Psoas muscle (tissue), 8 donors: ENCODE measurements around the gene HUNK. TPM values are rescaled to one million over a fixed set of nuclear protein-coding genes. Genes with fewer than 3 reads are reported as not detected.

Source experiments
- ATAC-seq, 4 donors: fragments of 200-7000 bp; cut with Tn5 transposase; one replicate each; pipeline ENCODE4 v1.9.1; 2020; ENCODE audit warnings: moderate library complexity in 3 of 4, mild to moderate bottlenecking in 2 of 4
- DNase-seq, 2 donors: peaks; one replicate each; pipeline ENCODE4 v3.0.0-alpha.2; 2020
- H3K27ac ChIP-seq: fragments of 200-600 bp; one replicate; pipeline ENCODE4 v1.8.0; 2022
- H3K27me3 ChIP-seq, 3 donors: fragments of 200-600 bp in 1 of 3; one replicate each; pipeline versions ENCODE4 v1.6.1 to v1.8.0; 2013 to 2022; ENCODE audit warnings: low read length in 2 of 3, mild to moderate bottlenecking in 2 of 3, moderate library complexity in 1 of 3; ENCODE audit not compliant: insufficient read depth in 3 of 3
- H3K36me3 ChIP-seq, 2 donors: fragments of 200-600 bp in 1 of 2; one replicate each; pipeline versions ENCODE4 v1.6.1 to v1.8.0; 2013 to 2022; ENCODE audit warnings: low read depth in 1 of 2, mild to moderate bottlenecking in 1 of 2, moderate library complexity in 1 of 2; ENCODE audit not compliant: insufficient read depth in 1 of 2
- H3K4me1 ChIP-seq: fragments of 200-600 bp; one replicate; pipeline ENCODE4 v1.8.0; 2022
- H3K4me3 ChIP-seq: fragments of 200-600 bp; one replicate; pipeline ENCODE4 v1.8.0; 2022; ENCODE audit warnings: mild to moderate bottlenecking
- H3K9me3 ChIP-seq: fragments of 200-600 bp; one replicate; pipeline ENCODE4 v1.8.0; 2022
- WGBS, 3 donors: extraction: QIAGEN DNeasy Blood & Tissue Kit; methylation state at CpG; one replicate each; pipeline versions ENCODE4 v1.1.6 to v1.1.7; 2013; 5-methylcytosine and 5-hydroxymethylcytosine counted together
- intact Hi-C, 2 donors: fragments of 100-400 bp; cut with DNase I; formaldehyde crosslinking; loops; one replicate each; pipeline versions ENCODE4 v1.11.0 to v1.14.2; 2022
- polyA plus RNA-seq, 3 donors: library from polyadenylated mRNA; stranded (reverse); fragments of 200-250 nt; gene quantifications; one replicate each; pipeline ENCODE4 v1.2.3, GENCODE V29; 2013
- total RNA-seq, 4 donors: library from RNA; stranded (reverse); fragmentation: NEBNext Ultra II Directional in 2 of 4; extraction: Animal tissue kit (Norgen Biotek cat#: 25700) in 2 of 4; gene quantifications; one replicate each; pipeline versions ENCODE4 v1.2.1 to v1.2.4, GENCODE V29; 2021 to 2023
- TF ChIP-seq, protein P1 (sequence below): fragments of 200-600 bp; IDR thresholded peaks from one replicate; pipeline ENCODE4 v1.8.0; 2022; ENCODE audit warnings: antibody characterized with exemption
- donor health status: healthy with polysubstance abuse.
- donor health status: DM: no; HTN: no; CAD: no; lungs with moderate emphysema.
- donor health status: Bipolar disorder and iron deficiency.
- donor health status: healthy.
- donor health status: DM: yes; HTN: yes; CAD: no.
- donor health status: DM: no; HTN: no; CAD: no.
- donor health status: DM: no; HTN: no; CAD: no.
- donor health status: DM: yes; HTN: yes; CAD: no.

HUNK gene
- total and polyA plus RNA-seq, 7 donors: 0.03 to 0.54 (median 0.10) TPM

DNA sequence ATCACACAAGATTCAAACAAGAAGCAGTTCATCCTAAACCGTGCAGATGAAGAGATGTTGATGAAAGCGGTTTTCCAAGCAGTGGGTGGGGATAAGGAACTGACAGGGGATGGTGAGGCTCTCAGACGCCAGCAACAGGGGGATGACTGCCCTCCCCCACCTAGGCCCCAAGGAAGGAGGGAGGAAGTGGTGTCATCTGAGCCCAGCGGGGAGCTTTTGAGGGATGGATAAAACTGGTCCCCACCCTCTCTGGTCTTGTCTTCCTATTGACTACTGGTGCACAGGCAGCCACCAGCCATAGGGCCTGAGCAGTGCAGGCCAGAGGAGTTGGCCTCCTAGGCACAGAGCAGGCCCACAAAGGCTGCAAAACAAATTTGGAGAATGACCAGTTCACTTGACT is 175.5 kb downstream of the HUNK start:
- Histone ChIP-seq H3K27me3 (no peaks in the 10 kb centered on the region), H3K4me3 (no peak overlapping the region), H3K27ac (no peak overlapping the region), H3K4me1 (no peaks in the 10 kb centered on the region), H3K36me3 (no peaks in the 10 kb centered on the region), H3K9me3 (peaks cover 13% of the 10 kb centered on the region)
- TF ChIP-seq, protein P1, sequence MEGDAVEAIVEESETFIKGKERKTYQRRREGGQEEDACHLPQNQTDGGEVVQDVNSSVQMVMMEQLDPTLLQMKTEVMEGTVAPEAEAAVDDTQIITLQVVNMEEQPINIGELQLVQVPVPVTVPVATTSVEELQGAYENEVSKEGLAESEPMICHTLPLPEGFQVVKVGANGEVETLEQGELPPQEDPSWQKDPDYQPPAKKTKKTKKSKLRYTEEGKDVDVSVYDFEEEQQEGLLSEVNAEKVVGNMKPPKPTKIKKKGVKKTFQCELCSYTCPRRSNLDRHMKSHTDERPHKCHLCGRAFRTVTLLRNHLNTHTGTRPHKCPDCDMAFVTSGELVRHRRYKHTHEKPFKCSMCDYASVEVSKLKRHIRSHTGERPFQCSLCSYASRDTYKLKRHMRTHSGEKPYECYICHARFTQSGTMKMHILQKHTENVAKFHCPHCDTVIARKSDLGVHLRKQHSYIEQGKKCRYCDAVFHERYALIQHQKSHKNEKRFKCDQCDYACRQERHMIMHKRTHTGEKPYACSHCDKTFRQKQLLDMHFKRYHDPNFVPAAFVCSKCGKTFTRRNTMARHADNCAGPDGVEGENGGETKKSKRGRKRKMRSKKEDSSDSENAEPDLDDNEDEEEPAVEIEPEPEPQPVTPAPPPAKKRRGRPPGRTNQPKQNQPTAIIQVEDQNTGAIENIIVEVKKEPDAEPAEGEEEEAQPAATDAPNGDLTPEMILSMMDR: no peak
- 51 to 54% (median 52%) methylated on average over 4 of the region's 4 CpGs for WGBS, 3 donors
- intact Hi-C loops: no loop called here
- ATAC-seq (no peak), DNase-seq (no peak)

Other genes with a start within 250 kb of the HUNK start
- 100 to 1,000 TPM; 226 to 326 (median 285) TPM for gene SOD1, start 213.3 kb upstream of the HUNK start, total RNA-seq
- 100 to 1,000 TPM; 305 to 890 (median 337) TPM for gene SOD1, start 213.3 kb upstream of the HUNK start, polyA plus RNA-seq
- 10 to 100 TPM; 17.3 to 23.9 (median 23.5) TPM for gene SCAF4, start 140.9 kb upstream of the HUNK start, total RNA-seq
- gene SCAF4, start 140.9 kb upstream of the HUNK start, polyA plus RNA-seq: 10 to 100 TPM in 1 of 3 donors, 1 to 10 TPM in 2; 7.5 to 17.3 (median 9.0) TPM